HG03135 (cell line): ENCODE measurements around the gene EXOSC6.
"Not testable (repeated sequence)": the region's sequence is repeated elsewhere in the genome, so short reads cannot be mapped to it uniquely, and the experiment has no call there.

Experiments used
- ATAC-seq: cut with Tn5 transposase; IDR thresholded peaks from one replicate; pipeline ENCODE4 v1.9.1; 2021; ENCODE audit warnings: mild to moderate bottlenecking, moderate library complexity; ENCODE audit not compliant: unreplicated experiment

EXOSC6 gene

DNA sequence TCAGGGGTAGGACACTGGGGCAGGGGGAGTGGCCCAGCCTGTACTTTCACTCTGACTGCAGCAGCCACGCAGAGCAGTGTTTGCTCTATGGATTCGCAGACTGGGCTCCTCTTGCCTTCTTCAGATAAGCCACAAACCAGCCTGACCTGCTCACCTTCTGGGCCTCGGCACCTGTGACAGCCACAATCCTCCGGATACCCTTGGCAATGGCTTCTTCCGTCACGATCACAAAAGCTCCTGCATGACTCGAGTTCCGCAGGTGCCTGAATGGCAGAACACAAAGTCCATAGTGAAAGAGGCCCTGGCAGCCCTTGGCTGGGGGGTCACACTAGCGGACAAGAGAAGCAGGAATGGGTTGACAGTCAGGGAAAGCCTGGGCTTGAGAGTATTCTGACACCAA is 3.8 kb upstream of the EXOSC6 start:
- no peak for ATAC-seq

DNA sequence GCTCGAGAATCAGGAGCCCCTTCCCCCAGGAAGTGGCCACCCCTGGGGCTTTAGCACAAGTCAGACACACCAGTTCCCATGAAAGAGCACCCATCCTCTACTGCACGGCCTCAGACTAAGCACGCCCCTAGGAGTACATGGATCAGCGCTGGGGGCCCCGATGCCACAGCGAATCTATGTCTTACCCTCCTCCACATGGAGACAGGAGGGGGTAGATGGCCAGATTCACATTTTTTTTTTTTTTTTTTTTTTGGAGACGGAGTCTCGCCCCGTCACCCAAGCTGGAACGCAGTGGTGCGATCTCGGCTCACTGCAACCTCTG is 3.2 kb upstream of the EXOSC6 start:
- no peak for ATAC-seq

DNA sequence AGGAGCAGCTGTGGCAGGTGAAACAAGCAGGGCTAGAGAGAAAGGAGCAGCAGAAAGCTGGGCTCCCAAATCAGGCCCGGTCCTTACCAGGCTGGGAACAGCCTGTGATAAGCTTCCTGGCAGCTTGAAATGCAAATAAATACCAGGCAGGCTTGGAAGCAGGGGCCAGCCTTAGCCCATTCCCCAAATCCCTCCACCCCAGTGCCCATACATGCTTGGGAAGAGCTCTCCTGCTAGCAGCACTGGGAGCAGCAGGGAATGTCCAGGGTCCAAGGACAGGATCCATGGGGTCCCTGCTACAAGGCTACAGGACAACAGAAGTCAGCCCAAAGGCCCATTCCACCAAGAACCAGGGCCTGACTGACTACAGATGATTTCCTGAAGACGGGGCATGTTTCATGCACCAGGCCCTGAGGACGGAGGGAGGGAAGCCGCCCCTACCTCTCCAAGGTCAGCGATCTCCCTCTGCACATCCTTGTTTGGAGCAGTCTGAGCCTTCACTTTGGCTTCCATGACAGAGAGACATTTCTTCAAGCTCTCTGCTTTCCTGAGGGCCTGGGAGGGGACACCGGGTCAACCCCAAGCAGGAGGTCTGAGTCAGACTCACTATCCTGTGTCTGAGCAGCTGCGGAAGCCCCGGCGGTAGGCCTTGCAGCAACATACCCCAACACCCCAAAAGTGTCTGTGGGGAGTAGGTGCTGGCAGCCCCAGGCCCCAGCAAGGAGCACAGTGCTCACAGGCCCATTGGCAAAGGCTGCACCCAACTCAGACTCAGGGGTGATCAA is 2.6 kb upstream of the EXOSC6 start:
- no peak for ATAC-seq

GRCh38 chr16:70253291-70254106 is 1.8 kb upstream of the EXOSC6 start:
- no peak for ATAC-seq

GRCh38 chr16:70252355-70252988 is 732 bp upstream of the EXOSC6 start:
- no peak for ATAC-seq

GRCh38 chr16:70250748-70251628 is 752 bp downstream of the EXOSC6 start:
- ATAC-seq, result peak; percentile 51

DNA sequence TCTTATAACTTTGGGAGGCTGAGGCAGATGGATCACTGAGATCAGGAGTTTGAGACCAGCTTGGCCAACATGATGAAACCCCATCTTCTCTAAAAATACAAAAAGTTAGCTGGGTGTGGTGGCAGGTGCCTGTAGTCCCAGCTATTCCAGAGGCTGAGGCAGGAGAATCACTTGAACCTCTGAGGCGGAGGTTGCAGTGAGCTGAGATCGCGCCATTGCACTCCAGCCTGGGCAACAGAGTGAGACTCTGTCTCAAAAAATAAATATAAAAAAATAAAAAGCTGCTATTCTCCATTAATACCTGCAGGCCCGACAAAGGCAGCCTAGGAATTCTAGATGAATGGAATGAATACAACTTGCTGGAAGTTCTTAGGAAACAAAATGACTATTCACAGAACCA is 2.0 kb downstream of the EXOSC6 start:
- ATAC-seq, result not testable (repeated sequence)

DNA sequence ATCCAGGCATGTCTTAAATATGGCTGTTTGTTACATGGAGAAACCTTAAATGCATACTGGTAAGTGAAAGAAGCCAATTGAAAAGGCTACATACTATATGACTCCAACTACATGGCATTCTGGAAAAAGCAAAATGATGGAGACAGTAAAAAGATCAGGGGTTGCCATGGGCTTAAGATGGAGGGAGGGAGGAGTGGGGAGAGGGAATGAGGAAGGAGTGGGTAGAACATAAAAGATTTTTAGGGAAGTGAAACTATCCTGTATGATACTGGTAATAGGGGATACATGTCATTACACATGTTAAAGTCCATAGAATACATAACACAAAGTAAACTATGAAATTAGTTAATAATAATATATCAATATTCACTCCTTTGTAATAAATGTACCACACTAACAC is 13.0 kb downstream of the EXOSC6 start:
- not testable (repeated sequence) for ATAC-seq

- not testable (repeated sequence) for ATAC-seq
Observed at GRCh38 chr16:70231831-70232230, 19.9 kb downstream of the EXOSC6 start.

DNA sequence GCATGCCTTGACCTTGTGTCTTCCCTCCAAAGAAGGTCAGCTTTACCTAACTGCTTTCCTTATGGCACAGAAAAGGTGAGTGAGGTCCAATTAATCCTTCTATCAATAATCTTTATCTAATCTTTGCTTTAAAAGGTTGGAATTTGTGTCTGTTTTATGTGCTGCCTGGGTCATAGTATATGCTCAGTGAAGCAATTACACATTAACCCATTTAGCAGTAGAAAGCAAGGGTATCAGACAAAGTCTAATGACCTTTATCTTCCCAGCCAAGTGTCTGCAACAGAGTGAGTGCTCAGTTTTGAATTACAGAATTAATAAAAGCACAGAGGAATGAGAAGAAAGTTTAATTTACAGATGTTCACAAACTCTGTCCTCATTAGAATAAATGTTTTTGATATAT is 25.7 kb downstream of the EXOSC6 start:
- ATAC-seq, result not testable (repeated sequence)

- not testable (repeated sequence) for ATAC-seq
Observed at GRCh38 chr16:70225430-70225829, 26.3 kb downstream of the EXOSC6 start.

DNA sequence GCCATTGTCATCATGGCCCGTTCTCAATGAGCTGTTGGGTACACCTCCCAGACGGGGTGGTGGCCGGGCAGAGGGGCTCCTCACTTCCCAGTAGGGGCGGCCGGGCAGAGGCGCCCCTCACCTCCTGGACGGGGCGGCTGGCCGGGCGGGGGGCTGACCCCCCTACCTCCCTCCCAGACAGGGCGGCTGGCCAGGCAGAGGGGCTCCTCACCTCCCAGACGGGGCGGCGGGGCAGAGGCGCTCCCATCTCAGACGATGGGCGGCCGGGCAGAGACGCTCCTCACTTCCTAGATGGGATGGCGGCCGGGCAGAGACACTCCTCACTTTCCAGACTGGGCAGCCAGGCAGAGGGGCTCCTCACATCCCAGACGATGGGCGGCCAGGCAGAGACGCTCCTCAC is 27.1 kb downstream of the EXOSC6 start:
- ATAC-seq, result not testable (repeated sequence)

- ATAC-seq, result not testable (repeated sequence)
Observed at GRCh38 chr16:70223971-70224513, 27.7 kb downstream of the EXOSC6 start.

DNA sequence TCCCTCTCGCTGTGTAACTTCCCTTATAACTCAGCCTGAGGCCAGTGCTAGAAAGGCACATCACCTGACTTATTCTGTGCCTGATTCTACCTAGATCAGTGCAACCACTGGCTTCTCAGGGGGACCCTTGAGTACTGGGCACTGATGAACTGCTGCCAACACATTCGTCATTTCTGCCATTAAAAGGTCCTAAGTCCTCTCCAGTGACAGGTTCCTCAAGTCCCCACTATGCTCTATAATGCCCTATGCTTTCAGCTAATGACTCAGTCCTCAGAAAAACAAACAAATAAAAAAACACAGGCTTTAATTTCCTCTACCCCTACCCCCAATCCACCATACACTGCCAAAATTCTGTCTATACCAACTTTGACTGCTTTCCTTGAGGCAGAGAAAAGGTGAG is 28.5 kb downstream of the EXOSC6 start:
- ATAC-seq, result not testable (repeated sequence)

GRCh38 chr16:70222574-70222973 is 29.2 kb downstream of the EXOSC6 start:
- not testable (repeated sequence) for ATAC-seq

- ATAC-seq, result not testable (repeated sequence)
Observed at GRCh38 chr16:70218586-70218985, 33.2 kb downstream of the EXOSC6 start.

DNA sequence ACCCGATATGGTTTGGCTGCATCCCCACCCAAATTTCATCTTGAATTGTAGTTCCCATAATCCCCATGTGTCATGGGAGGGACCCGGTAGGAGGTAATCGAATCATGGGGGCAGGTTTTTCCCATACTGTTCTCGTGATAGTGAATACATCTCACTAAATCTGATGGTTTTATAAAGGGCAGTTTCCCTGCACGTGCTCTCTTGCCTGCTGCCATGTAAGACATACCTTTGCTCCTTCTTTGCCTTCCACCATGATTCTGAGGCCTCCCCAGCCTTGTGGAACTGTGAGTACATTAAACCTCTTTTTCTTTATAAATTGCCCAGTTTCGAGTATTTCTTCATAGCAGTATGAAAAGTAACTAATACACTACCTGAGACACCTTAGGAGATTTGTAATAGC is 45.4 kb downstream of the EXOSC6 start:
- not testable (repeated sequence) for ATAC-seq

DNA sequence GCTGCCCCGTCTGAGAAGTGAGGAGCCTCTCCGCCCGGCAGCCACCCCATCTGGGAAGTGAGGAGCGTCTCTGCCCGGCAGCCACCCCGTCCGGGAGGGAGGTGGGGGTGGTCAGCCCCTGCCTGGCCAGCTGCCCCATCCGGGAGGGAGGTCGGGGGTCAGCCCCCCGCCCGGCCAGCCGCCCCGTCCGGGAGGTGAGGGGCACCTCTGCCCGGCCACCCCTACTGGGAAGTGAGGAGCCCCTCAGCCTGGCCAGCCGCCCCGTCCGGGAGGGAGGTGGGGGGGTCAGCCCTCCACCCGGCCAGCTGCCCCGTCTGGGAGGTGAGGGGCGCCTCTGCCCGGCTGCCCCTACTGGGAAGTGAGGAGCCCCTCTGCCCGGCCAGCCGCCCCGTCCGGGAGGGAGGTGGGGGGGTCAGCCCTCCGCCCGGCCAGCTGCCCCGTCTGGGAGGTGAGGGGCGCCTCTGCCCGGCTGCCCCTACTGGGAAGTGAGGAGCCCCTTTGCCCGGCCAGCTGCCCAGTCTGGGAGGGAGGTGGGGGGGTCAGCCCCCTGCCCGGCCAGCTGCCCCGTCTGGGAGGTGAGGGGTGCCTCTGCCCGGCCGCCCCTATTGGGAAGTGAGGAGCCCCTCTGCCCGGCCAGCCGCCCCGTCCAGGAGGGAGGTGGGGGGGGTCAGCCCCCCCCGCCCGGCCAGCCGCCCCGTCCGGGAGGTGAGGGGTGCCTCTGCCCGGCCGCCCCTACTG is 46.9 kb downstream of the EXOSC6 start:
- not testable (repeated sequence) for ATAC-seq

DNA sequence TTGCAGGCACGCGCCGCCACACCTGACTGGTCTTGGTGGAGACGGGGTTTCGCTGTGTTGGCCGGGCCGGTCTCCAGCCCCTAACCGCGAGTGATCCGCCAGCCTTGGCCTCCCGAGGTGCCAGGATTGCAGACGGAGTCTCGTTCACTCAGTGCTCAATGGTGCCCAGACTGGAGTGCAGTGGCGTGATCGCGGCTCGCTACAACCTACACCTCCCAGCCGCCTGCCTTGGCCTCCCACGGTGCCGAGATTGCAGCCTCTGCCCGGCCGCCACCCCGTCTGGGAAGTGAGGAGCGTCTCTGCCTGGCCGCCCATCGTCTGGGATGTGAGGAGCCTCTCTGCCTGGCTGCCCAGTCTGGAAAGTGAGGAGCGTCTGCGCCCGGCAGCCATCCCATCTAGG is 47.7 kb downstream of the EXOSC6 start:
- not testable (repeated sequence) for ATAC-seq

- ATAC-seq, result not testable (repeated sequence)
Observed at GRCh38 chr16:70203508-70203907, 48.2 kb downstream of the EXOSC6 start.
